Measurements from ENCODE around the gene HIBADH.

- TF ChIP-seq POU6F1 (CRISPR knock-in tag; IDR thresholded peaks at IDR 0.05; ENCODE audit: borderline replicate concordance, low read depth) (no peak), PATZ1 (CRISPR knock-in tag; IDR thresholded peaks at IDR 0.05; ENCODE audit: borderline replicate concordance) (no peak), CREB5 (CRISPR knock-in tag; IDR thresholded peaks at IDR 0.05; ENCODE audit: low read depth) (no peak), ZFP3 (CRISPR knock-in tag; IDR thresholded peaks at IDR 0.05) (no peak), ZFP30 (CRISPR knock-in tag; IDR thresholded peaks at IDR 0.05) (no peak), GLIS3 (CRISPR knock-in tag; IDR thresholded peaks at IDR 0.05) (no peak), PPARA (CRISPR knock-in tag; IDR thresholded peaks at IDR 0.05; ENCODE audit: borderline replicate concordance) (no peak), ARNTL (CRISPR knock-in tag; IDR thresholded peaks at IDR 0.05; ENCODE audit: borderline replicate concordance, low read depth) (no peak), BACH2 (CRISPR knock-in tag; IDR thresholded peaks at IDR 0.05; ENCODE audit: borderline replicate concordance) (no peak), SNAI2 (CRISPR knock-in tag; IDR thresholded peaks at IDR 0.05) (no peak), OSR1 (CRISPR knock-in tag; IDR thresholded peaks at IDR 0.05) (no peak), CSDC2 (CRISPR knock-in tag; IDR thresholded peaks at IDR 0.05) (no peak)
Measured at GRCh38 chr7:27665531-27665930, 2.8 kb upstream of the HIBADH start.

Data from SK-N-SH treated with all-trans-retinoic acid at 6 μM for 48 hours (cell line).